GM21381 (cell line): ENCODE results near the gene C4BPA.
A peak's percentile ranks its signal among the peaks of the same experiment; 100 is the strongest.

Experiments
- ATAC-seq: cut with Tn5 transposase; IDR thresholded peaks from one replicate; pipeline ENCODE4 v1.9.1; 2021; ENCODE audit warnings: mild to moderate bottlenecking, moderate library complexity; ENCODE audit not compliant: unreplicated experiment

C4BPA gene

DNA sequence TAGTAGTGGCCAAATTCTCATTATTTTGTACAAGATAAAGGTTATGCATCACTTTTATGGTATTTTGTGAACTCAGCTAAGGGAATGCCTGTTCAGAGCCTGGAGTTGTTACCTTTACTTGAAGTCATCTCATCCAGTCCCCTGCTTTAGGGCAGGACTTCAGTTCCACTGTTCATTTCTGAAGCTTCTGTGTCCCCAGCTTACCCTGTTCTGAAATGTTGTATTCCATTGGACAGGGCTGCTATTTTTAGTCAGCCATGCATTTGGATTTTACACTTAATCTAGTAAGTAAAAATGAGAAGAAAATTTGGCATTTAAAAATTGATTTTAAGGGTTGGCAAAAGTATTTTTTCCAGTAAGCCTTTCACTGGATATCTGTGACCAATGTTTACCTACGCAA is 27.0 kb upstream of the C4BPA start:
- ATAC-seq = no peak

DNA sequence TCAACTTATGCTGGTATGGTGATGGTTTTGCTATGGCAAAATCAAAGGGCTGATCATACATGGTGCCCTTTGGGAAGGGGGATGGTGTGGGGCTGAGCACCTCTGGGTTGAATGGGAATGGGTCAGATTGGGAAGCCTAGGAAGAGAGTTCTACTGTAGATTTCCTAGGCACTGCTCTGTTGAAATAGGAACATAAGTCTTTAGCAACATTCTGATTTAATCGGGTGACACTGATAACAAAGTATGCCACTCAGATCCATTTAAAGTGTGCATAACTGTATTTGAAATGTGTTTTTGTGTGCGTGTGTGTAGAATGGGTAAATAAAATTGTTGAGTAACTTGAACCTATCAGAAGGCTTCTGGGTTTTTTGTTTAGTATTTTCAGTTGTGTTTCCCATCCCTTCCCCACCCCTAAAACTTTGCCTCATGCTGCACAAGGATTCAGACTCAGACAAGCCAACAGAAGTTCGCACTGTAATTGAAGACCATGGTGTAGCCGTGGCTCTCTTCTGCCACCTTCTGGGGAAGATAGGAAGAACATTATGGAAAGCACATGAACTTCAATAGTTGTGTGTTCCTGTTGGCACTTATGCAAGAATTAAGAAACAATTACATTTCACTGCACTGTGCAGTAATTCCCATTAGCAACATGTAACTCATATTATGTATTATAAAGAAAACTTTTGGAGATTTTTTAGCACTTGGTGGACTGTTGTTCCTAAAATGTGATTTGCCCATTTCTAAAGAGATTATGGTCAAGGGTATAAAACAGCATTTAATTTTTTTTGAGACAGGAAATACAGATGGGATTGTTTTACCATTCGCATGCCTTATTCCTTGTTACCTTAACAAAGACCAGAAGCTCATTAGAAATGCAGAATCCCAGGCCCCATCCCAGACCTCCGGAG is 26.3 kb upstream of the C4BPA start:
- peak; percentile 72 for ATAC-seq

DNA sequence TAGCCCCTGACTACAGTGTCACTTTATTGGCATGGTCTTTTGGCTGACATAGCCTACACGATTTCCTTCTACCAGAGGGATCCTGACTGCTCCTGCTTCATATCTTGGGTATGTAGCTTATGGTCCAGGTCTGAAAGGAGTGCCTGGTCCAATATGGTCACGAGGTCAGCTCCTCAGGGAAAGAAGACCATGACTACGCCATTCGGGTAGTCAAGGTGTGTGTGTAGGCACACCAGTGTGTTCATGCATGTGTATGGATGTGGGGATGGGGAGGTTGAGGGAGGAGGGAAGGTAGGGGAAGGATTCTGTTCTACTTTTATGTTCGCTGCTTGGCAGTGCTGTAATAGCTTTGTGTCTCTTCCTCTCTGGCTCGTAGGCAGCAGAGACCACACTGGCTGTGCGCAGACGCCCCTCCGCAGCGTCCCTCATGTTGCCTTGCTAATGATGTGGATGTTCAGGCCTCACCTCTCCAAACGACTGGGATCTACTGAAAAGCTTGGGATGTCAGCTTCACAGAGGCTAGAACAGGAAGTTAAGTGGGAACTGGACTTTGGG is 25.4 kb upstream of the C4BPA start:
- ATAC-seq = no peak

DNA sequence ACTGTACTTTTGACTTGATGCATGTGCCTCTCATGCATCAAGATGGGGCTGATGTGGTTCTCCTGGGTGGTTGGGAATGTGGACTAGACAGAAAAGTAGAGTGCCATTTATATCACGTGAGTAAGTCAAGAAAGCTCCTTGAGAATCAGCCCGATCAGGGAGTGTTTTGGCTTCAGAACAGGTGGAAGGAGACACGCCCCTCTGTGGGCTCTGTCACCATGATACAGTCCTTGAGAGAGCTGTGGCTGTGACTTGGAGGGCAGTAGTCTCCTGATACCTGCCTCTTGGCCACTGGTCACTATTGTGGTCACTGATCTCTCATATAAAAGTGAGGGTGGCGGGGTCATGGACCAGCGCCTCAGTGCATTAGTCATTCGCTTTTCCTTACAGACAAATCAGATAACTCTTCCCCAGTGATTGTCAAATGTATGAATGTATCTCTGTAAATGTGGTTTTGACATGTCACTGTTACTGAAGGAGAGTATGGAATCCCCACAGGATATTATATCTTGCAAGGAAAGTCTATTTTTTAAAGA is 24.3 kb upstream of the C4BPA start:
- ATAC-seq = no peak

DNA sequence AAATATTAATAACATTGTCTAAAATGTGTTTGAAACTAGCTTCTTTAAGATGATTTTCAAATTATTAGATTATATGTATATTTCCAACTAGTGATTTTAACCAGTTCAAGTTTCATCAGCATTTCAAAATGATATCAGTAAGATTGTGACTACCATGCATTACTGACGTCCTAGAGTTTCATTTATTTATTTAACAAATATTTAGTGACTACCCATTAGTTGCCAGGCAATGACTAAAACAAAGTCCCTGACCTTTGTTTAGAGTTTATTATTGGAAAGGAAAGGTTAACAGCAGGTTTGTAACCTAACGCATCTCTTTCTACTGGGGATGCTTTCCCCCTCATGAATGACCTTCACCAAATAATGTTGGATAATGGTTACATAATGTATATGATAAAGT is 22.9 kb upstream of the C4BPA start:
- ATAC-seq = no peak

DNA sequence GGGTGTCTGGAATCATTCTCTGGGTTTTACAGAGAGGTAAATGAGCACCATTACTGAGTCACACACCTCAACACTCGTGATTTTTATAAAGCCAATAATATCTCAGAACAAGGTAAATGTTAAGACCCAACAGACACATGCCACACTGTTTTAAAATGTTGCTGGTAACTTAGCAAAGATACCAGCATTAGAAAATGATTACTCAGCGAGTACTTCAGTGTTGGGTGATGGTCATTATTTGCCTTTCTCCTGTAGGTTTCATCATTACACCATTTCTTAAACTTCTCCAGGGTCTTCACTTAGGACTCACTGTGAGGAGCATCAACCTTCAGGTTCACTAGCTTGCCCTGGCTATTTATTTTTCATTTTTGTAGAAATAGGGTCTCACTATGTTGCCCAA is 22.2 kb upstream of the C4BPA start:
- no peak for ATAC-seq

DNA sequence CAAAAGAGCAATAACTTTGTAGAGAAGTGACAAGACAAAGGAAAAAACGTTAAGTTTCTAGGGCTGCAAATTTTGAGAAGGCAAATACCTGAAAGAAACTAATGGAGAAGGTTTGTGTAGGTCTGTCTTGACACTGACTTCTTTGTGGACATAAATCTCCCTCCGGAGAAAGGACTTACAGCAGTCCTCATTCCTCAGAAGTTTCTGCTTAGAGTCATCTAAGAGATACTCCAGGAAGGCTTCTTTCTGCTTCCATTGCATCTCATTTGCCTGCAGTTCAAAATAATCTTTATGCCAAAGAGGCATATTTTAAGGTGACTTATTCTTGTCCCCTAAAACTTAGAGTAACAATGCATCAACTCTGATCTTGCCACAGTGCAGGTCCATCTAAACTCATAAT is 19.8 kb upstream of the C4BPA start:
- no peak for ATAC-seq

DNA sequence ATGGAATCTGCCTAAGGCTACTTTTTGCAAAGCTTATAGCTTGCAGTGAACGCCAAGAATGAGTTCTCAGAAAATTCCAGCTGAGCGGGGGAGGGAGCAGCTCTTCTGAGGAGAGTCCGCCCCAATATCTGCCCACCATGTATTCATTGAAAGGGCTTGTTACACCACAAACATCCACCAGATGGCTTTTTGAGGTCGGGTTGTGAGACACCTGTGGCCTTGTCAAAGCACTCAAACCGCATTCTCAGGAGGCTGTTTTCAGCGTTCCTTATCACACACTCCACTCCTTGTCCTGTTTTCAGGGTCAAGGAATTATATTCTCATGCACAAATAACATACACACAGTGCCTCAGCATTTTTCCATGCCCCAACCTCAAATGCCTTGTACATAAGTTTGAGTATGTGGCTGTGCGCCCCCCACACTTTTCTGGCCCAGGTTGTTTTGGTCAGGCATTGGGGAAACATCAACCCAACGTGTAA is 19.3 kb upstream of the C4BPA start:
- ATAC-seq = peak; percentile 73

DNA sequence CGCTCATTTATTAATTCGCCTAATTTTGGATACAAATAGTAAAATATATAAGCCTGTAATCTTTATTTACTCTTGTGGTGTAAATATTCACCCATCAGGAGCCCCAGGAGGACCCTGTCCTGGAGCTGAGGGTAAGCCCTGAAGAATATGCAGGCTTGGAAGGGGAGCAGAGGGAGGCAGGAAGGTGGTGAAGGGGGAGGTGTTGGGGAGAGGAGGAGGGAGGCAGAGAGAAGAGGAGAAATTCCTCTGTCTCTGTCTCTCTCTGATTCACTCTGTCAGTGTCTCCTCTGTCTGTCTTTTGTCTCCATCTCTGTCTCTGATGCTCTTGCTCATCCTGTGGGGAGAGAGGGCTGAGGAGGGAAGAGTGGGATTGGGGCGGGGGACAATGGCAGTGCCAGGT is 18.1 kb upstream of the C4BPA start:
- no peak for ATAC-seq

DNA sequence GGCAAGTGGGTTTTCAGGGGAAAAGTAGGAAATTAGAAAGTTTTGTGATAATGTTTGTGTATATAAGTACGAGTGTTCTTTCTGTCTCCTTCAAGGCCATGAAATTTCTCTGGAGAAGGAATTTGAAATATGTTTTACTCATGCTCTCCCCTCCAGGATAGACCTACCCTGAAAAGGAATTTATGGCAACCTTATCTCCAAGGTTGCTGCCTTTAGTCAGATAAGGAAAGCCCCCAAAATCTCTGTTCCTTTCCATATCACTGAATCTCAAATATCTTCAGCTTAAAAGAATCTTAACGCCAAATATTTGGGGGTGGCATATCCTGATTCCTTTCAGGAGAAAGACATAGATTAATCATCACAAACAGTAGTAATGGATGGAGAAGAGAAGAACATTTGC is 15.9 kb upstream of the C4BPA start:
- ATAC-seq = no peak

DNA sequence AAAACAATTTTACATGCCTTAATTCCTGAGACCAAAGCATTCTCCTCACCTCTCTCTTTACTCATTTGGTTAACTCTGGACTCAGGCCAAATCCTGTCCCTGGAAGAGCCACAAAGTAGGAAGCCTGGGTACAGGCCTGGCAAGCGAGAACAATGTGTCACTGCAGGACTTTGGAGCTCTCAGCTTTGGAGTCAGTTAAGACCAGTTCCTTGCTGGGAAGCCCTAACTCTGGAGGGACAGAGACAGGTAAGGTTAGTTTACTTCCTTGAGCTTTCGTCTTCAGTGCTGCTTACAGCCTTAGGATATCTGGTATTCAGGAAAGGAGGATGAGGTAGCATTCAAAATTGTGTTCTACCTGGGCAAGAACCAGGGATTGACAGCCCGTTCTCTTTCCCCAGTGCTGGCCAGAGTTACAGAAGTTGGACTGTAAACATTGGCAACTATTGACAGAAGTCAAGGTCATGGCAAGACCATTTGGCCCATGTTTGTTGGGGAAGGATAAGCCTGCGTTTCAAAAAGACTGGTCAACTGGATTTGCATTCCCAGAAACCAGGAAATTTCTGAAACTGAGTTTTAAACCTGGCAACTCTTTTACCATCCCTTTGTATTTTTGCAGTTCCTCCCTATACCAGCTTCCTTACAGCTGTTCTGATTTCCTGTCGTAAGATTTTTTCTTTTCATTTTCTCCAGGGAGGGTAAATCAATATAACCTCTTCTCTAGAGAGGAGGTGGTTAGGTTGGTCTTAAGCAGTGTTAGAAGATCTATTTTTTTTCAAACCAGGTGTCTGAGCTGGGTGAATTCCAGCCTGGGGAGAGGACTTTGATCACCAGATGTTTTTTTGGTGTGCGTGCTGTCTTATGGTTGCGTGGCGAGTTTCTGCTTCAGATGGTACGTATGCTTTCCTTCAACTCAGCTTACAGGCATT is 15.1 kb upstream of the C4BPA start, which contains the start of gene C4BPB:
Gene C4BPB, plus strand, starts transcription at position 160 of the 926 bp plus-strand sequence. Its CDS starts 672 bp downstream, at position 832.
- no peak for ATAC-seq

DNA sequence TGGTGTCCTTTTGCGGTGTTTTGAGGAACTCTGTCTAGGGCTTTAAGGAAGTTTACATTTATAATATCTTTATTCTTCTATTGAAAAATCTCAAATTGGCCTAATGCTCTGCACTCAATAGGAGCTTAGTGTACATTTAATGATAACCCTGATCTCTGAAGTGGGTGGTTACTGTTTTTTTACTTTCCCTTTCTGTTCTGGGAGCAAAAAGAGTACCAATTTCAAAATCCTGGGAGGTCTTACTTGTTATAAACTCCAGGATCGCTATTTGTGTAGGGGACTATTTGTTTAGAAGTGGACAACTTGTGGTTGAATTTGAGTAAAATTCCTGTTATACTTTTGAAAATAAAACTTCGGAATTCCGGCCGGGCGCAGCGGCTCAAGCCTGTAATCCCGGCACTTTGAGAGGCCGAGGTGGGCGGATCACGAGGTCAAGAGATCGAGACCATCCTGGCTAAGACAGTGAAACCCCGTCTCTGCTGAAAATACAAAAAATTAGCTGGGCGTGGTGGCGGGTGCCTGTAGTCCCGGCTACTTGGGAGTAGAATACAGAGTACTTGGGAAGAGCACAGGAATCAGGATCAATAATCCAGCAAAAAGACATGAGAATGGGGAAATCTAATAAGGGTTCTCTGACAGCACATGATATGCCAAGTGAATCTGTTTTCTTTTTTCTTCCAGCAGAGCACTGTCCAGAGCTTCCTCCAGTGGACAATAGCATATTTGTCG is 14.2 kb upstream of the C4BPA start:
- no peak for ATAC-seq

DNA sequence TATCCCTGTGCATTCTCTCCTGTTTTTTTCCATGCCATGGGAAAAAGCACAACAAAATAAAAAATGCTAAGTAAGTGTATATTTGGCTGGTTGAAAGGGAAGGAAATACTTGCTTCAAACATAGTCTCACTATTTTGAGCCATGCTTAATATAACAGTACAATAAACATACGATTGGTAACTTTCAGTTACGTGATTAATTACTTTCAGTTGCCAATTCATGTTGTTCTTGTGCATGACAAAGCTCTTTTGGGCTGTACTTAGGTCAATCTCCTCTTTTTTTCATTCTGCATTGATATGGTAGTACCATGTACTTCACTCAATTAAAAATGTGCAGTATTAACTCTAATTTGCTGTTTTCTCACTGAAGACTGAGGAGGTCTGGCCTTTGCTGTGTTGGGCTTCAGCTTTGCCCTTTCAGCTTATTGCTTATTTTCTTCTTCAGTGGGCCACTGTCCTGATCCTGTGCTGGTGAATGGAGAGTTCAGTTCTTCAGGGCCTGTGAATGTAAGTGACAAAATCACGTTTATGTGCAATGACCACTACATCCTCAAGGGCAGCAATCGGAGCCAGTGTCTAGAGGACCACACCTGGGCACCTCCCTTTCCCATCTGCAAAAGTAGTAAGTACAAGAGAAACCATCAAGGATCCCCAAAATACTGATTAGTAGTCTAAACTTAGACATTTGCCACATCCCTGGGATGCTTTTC is 12.7 kb upstream of the C4BPA start:
- no peak for ATAC-seq

DNA sequence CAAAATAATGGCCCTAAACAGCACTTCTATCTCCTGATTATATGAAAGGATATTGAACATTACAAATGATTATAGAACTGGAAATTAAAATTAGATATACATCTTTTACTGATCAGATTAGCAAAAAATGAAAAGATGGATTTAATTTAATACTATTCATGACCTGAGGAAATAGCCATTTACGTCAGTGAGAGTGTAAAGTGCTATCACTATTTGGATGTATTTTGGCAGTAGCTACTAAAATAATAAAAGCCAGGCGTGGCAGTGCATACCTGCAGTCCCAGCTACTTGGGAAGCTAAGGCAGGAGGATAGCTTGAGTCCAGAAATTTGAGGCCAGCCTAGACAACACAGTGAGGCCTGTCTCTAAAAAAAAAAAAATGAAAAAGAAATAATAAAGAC is 10.1 kb upstream of the C4BPA start:
- ATAC-seq = no peak

DNA sequence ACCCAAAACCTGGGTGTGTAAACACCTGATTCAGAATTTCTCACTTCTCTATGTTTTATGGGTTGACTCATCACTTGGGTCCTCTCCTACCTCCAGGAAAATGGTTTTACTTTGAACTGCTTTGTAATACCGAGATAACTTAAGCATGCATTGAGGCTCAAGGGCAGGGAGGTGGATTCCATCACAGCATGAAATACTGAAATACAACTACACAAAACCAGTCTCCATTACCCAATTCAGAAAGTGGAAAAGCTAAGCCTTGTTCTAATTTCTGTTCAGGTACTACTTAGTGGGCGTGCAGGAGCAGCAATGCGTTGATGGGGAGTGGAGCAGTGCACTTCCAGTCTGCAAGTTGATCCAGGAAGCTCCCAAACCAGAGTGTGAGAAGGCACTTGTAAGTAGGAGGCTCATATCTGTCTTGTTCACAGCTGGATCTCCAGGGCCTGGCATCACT is 6.1 kb upstream of the C4BPA start:
- ATAC-seq = peak; percentile 81

DNA sequence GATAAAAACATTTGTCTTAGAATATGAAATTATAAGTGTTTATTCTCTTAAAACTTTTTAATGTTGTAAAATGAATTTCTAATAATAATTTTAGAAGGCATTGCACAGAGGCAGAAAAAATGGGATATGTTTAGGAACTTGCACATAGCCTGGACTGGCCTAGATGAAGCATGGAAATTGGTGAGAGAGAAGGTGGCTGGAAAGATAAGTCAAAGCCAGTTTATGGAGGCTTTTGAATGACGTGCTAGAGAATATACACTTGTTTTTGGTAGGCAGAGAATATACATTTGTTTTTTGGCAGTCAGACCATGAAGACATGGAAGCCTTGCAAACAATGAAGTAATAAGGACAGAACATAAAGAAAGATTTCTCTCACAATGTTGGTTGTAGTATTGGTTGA is 2.3 kb upstream of the C4BPA start:
- no peak for ATAC-seq

DNA sequence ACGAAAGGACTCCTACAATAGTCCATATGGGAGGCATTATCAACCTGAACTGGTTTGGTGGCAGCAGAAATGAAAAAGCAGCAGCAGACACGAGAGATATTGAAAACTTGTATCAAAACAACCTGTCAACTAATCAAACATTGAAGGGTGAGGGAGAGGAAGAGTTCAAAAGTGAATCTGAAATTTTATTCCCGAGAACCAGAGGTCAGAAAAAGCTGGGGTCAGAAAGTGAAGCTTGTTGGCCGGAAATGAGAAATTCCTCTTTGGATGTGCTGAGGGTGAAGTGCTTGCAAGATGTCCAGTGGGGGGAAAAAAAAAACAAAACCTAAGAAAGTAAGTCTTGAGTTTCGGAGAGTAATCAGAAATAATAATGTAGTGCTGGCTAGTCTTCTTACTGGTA is 1.9 kb upstream of the C4BPA start:
- no peak for ATAC-seq

DNA sequence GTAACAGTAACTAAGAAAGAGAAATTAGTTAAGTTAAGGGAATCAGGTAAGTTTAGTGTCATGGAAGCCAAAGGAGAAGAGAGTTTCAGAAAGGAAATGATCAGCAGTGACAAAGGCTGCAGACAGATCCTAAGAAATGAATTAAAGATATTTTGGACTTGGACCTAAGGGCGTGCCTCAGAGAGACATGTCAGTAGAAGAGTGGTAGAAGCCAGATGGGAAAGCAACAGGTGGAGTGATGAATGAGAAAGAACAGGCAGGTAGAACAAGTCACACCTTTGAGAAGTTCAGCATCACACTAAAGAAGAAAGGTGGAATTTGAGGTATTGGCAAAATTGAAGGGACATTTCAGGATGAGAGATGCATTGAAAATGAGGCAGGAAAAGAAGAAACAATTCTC is 1.4 kb upstream of the C4BPA start:
- no peak for ATAC-seq

DNA sequence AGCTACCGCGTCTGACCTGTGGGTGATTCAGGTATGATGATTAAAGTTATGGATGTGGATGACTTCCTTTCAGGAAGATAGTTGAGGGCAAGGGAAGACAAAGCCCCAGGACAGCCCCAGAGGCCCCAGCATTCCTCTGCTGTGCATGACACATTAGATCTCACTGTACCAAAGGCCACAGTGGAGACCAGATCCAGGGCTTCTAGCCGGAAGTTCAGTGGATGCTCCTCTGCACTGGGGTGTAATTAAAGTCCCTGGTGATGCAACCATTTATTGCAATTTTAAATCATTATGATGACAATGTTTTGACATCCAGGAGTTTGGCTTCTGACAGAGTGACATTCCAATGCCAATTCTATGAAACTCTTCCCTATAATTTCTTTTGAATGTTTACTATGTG is 5.0 kb downstream of the C4BPA start:
- no peak for ATAC-seq
